CD4-positive, alpha-beta T cell treated with Interleukin-2 at 100 ng/mL for 4 hours (primary cell): ENCODE results near the gene SLC38A10.

Source experiments
- DNase-seq: peaks from one replicate; pipeline ENCODE4 v3.0.0-alpha.2; 2020; ENCODE audit warnings: low spot score

Gene SLC38A10

DNA sequence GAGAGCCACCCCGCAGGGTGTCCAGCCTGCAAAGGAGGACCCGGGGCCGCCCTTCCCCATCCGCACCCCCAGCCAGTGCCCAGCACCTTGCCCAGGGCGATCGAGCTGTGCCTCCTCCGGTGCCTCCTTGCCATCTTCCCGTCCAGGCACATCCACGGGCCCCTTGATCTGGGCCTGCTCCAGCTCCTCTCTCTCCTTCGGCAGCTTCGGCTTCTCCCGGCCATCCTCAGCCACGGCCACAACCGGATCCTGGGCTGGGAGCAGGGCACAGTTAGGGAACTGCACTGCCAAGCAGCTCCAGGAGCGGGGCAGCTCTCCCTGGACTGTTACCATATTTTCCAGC, 42.1 kb downstream of the SLC38A10 start:
- no peak for DNase-seq

DNA sequence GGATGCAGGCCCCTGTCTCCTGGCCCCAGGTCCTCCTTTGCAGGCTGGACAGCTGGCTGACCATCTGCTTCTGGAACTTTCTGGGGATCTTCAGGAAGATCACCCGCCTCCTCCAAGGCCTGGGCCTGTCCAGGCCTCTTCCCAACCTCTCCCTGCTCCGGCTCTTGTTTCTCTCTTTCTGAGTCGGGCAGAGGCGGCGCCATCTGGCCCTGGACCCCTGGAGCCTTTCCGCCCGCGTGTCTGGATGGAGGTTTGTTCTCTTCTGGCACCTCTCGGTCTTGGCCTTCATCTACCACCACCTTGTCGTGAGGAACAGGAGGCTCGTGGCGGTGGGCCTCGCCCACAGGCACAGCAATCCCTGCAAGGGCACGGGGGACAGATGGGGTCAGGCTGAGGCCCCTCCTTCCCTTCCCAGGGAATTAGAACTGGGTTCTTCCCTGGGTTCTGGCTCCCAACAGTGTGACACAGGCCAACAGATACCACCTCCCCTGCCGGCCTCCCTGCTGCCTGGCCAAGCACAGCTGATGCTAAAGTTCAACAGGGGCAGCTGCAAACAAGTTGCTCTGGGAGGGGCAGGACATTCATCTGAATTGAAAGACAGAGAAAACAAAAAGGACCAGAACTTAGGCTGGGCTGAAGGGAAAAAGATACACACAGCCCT, 42.7 kb downstream of the SLC38A10 start:
- no peak for DNase-seq

DNA sequence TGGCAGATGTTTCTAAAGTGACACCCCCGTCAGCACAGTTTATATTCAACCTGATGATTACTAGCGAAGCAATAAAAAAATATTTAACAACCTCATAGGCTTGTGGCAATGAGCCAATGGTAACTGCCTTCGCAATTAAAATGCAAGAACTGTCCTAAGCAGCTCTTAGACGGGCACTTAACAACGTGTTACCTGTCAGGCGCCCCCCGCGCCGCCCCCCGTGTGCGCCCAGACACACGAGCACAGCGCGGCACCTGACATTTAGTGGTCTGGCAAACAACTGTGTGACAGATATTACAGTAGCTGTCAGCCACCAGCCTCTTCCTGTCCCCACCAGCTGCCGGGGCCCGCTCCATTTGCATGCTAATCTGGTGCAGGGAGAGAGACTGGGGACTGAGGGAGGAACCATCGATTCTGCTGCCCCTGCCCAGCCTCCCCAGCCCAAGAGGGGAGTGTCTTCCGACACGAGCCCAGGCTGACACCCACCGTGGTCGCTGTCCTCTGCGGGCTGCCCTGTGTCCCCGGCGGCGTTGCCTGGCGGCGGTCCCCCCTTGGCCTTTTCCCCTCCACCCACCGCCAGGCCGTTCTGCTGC, 43.3 kb downstream of the SLC38A10 start:
- DNase-seq: no peak

DNA sequence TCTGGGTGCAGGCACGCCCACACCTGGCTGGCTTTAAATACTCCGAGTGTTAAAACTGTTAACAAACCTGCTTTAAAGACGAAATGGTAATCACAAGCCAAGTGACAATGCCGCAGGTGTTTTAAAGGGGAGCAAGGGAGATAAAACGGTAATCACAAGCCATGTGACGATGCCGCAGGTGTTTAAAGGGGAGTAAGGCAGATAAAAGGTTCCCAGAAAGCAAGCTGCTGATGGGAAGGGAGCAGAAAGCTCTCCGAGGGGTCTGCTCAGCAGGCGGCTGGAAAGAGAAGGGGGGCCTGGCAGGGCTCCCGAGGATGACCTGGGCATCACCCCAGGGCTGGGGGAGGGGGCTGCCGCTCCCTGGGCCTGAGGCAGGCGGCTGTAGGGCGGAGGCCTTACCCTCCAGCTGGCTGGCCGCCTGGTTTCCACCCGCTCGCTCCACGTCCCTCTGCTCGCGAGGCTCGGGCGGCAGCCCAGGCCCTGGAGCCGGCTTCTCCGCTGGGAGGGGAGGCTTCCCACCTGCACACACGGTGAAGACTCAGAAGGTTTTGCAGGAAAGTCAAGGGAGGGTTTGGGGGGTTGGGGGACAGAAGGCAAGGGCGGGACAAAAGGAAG, 43.9 kb downstream of the SLC38A10 start:
- no peak for DNase-seq

DNA sequence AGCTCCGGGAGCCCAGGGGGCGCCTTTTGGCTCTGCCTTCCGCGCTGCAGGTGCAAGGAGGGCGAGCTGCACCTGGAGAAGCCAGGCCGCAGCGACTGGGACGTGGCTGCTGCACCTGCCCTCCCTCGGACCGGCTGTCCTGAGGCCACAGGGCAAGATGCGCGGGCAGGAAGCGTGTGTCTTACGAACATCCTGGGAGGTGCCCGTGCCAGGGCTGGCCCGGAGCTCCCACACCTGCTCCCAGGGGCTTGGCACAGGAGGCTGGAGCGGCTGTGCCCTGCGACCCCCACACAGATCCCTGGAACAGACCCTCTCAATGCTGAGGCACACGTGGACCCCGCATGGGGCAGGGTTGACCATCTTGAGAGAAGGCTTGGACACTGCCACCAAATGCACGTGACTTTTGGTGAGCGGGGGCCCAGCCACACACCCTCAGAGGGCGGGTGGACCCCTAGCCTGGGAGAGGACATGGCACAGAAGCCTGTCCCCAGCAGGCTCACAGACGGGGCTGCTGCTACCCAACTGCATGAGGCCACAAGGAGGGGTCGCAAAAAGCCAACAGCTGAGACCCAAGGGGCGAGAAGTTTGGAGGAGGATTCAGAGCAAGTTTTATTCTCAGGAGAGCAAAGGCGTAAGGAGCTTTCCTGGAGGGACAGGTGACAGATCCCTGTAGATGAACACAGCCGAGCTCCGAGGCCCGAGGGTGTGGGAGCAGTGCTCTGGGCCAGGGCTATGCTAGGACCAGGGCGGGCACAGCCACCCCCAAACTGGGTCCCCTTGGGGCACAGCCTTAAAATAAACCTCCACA, 44.6 kb downstream of the SLC38A10 start:
- no peak for DNase-seq

DNA sequence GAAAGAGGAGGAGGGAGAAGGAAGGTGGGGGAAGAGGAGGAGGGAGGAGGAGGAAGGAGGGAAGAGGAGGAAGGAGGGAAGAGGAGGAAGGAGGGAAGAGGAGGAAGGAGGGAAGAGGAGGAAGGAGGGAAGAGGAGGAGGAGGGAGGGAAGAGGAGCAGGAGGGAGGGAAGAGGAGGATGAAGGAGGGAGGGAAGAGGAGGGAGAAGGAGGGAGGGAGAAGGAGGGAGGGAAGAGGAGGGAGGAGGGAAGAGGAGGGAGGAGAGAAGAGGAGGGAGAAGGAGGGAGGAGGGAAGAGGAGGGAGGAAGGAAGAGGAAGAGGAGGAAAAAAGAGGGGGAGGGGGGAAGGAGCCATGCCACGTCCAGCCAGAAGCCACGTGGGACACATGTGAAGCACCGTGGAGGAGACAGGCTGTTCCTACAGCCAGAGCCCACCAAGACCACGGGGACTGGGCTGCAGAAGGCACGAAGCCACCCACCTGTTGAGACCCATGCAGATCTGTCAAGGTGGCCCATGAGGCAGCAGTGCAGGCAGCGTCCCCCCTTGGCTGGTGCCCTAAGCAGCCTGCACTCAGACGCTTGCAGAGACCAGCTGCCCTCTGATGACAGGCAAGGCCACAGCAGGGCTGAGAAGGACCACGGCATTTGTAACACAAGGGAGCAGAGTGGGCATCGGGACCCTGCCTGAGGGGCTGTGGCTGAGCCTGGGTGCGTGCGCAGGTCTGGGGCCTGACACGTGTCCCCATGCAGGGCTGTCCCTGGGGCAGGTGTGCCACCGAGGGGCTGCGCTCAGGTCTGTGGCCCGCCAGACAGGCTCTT, 45.7 kb downstream of the SLC38A10 start:
- DNase-seq: no peak

DNA sequence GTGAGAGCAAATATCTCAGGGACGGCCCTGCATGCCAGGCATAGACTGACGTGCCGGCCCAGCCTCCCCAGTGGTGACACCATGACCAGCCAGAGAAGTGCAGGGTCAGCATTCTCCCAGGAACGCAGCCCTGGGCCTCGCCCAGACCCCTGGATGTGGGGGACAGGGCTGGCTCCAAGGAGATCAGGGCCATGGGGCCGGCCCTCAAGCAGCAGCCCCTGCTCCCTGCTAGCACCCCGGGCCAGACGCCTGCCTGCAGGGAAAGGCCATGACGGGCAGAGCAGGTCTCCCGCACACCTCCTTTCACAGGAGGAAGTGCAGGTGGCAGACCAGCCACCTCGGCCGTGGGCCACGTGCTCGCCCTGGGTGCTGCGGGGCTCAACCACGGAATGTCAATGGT, 46.5 kb downstream of the SLC38A10 start:
- no peak for DNase-seq

DNA sequence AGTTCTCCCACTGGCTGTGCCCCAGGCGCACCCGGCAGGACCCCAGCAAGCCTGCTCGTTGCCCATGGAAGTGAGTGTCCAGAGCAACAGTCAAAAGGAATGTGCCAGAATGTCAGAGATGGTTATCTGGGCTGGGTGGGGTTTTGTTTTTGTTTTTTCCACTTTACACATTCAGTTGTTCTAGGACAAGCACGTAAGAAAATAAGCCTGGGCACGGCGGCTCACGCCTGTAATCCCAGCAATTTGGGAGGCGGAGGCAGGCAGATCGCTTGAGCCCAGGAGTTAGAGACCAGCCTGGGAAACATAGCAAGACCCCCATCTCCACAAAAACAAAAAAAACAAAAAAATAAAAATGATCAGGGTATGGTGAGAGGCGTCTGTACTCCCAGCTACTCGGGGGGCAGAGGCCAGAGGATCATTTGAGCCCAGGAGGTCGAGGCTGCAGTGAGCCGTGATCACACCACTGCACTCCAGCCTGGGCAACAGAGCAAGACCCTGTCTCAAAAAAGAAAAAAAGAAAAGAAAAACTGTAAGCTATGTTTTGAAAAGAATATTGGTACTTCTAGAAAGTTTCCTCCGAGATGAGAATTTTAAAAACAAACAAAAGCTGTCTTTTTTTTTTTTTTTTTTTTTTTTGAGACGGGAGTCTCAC, 47.6 kb downstream of the SLC38A10 start:
- DNase-seq: no peak

DNA sequence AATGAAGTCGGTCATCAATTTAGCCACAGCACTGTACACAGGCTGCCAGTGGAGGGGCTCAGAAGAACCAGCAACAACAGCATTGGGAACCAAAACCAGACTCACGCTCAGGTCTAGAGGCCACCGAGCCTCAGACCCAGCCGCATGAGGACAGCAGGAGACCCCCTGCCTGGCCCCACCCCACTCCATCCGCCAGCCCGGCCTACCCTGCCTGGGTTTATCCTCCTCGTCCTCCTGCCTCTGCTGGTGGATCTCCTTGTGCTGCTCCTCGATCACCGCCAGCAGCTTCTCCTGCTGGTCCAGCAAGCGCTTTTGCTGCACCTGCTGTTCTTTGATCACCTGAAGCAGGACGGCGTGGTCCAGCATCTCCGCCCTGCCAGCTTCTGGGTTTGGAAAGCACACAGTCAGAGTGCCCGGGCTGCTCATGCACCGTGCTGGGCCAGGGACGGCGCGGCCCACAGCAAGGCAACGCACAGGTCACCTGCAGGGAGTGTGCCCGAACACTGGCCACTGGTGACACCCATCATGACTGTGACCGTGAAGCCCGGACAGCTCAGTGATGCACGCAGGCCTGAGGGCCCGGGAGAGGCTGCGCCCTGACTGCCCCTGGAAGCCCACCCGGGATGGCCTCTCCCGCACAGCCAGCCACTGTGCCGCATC, 48.3 kb downstream of the SLC38A10 start:
- DNase-seq: no peak

DNA sequence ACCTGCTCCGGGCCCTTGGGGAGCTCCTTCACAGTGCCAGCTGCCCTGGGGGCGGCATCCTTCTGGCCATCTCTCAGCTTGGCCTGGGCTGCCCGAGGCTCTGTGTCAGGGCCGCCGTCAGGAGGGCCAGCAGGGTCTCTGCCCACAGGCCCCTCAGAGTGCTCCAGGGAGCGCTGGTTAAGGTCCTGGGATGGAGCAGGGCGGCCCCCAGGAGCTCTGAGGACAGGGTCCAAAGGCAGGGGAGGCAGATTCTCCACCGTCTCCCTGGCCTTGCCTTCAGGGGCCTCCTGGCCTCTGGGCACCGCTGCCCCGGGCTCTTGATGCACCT, 48.8 kb downstream of the SLC38A10 start:
- DNase-seq: no peak

DNA sequence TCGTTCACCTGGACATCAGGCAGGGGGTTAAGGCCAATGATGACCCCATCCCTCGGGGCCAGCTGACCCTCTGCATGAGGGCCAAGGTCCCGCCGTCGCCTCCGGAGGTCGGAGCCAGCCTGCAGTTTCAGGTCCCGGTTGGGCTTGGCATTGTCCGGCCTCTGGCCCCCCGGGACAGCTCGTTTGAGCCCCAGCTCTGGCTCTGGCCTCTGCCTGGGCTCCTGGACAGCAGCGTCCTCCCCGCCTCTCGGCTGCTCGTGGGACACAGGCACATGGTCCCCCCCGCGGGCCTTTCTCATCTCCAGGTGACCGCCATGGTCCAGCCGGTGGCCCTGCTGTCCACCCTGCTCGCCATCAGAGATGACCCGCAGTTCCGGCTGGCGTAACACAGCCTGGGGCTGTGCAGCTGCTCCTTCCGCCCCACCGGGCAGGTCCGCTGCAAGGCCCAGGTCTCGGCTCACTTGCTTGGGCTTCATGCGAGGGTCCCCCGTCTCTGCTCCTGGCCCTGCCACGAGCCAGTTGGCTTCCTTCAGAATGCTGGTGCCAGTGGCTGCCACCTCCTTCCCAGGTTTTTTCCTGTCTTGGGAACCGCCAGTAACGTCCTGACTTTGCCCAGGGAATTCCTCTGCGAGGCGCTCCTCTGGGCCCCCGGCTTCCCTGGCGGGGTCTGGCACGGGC, 49.3 kb downstream of the SLC38A10 start:
- no peak for DNase-seq

DNA sequence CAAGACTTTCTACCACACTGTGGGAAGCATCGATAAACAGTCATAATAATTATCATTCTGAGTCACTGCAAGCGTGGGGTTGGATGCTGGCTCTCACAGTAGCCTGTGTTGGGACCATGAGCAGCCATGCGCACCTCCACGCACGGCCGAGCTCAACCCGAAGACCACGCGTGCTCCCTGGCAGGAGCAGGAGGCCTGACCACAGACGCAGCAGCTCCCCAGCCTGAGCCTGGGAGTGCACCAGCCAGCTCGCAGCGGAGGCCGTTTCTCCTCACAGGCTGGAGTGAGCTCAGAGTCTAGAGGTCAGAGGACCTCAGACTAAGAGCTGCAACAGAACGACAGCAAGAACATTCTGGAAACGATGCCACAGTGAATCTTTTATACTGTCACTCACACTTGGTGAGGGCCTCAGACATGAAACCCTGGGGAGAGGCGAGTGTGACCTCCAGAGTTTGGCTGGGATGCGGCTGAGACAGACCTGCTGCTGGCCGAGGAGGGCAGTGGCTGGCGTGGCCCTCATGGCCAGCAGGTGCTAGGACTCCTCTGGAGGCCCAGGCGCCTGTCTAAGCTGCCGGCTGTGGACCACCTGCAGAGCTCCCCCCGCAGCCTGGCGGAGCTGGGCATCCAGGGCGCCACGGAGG, 50.0 kb downstream of the SLC38A10 start:
- DNase-seq: no peak

DNA sequence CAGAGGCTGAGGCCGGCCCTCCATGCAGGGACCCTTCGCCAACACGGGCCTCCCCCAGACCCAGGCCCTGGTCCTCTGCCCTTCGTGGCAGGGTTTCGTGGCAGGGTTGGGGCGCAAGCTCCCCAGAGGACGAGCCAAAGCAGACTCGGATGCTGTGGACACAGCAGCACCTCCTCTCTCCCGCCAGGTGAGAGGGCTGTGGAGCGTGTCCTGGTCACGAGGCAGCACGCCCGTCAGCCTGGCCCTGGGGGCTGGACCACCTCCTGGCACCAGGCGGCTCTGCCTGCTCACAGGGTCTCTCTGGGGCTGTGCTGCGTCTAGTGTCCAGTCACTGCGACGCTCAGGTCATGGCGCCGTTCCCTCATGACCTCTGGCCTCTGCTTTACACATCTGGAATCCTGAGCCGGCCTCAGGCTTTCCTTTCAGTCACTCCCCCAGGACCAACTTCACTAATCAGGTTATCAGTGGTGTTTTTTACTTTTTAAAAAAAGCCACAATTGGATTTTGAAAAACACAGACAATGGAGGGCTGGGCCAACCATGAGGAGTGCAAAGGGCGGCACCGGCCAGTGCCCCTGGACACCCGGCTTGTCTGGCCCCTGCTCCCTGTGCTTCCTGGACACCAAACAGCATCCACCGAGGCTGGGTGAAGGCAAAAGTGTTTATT, 50.6 kb downstream of the SLC38A10 start:
- no peak for DNase-seq

DNA sequence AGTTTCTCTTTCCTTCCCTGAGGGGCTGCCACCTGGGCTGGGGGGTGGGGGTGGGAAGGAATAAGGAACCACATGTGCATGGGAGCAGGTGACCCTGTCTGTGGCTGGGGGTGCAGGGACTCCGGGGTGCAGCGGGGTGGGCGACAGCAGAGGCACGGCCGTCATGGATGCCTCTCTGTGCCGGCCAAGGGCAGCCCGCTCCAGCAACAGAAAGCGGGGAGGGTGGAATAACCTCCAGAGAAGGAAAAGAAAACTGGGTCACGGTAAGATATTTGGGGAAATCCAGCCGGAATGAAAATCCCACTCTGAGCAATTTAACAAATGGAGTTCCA, 51.8 kb downstream of the SLC38A10 start:
- no peak for DNase-seq

DNA sequence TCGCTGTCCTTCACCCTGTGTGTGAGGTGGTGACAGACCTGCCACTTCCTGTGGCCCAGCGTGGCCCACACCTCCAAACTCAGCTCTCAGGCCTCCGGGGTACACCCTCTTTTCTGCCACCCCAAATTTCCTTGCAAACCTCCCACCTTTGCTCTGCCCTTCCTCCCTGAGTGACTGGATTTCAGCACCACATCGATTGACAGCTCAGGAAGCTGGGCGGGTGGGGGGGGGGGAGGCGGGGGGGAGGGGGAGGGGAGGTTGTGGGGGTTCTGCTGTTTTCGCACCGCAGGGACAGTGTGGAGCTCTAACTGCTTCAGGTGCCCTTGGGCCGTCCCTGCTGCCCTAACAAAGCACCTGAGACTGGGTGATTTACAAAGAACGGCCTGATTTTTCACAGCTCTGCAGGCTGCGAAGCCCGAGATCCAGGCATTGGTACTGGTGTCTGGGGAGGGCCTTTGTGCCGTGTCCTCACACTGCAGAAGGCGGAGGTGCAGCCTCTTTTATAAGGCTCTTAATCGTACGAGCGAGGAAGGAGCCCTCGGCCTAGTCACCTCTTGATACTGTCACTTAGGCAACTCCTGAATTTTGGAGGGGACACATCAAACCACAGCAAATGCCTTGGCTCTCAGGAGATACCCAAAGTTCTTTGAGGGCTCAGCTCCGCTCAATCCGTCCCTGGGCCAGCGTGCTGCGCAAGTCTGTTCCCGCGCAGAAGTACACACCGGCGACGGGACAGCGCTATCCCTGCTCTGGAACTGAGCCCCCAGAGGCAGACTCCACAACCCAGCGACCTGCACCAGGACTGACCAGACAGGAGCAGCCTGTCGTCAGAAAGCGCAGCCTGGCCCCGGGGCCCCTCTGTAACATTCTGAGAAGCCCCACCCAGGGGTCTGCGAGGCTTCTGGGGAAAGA, 52.4 kb downstream of the SLC38A10 start:
- DNase-seq: no peak

DNA sequence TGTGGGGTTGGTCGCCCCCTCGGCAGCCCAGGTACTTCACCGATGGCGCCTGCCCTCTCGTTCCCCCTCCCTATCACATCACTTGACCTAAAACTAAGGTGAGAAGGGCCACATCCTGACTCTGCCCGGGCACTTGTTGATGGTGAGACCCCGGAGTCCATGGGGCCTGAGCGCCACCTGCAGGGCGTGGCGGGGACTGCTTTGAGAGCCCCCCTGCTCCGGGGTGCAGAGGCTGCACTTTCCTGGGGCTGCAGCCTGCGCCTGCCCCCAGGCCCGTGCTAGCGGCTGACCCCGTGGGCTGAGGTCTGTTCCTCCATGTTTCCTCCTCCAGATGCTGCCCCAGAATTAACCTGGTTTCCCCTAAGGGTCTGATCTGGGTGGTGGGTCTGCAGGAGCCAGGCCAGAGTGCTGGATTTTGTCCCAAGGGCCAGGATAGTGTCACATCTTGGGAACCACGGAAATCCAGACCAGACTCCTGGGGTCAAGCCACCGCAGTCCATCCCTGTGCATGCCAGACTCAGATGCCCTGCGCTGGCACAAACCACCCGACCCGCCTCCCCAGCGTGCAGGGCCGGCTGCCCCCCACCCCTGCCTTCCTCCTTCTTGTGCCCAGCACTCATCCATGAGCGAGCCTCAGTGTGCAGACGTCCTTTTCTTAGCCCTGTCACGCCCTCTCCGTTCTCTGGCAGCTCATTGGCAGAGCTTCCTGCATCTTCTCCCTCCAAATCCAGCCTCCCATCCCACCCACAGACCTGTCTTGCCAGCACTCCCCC, 53.3 kb downstream of the SLC38A10 start:
- DNase-seq: peak; percentile 52

DNA sequence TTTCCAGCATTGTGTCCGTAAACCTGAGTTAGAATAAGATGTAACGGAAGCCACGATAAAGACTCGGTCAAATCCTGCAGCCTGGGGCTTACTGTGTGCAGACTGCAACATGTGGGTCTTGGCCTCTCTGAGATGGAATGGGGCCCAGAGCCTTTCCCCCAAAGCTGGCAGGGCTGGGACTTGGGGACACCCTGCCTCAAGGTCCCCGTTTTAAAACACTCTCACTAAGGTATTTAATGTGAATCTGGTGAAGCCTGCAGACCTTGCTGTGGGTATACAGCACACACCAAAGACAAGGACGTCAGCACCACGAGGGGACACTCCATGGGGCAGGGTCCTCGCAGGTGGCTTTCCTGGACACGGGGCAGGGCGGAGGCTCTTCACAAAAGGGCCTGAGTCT, 53.9 kb downstream of the SLC38A10 start:
- no peak for DNase-seq

DNA sequence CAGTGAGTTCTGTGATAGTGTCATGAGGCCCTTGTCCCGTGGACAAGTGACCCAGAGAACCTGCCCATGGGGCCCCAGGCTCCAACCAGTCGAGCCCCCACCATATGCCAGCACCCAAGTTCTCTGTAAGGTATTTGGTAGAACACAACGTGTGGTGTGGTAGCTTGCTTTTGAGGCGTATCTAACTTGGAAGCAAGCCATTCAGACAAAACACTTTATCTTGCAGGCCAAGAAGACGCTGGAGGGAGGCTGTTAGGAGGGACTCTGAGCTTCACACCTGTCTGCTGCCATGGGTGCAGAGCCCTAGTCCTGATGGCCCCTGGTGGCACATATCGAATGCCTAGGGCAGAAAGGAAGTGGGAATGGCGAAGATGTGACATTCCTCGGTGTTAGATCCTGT, 54.3 kb downstream of the SLC38A10 start:
- DNase-seq: no peak
